DMS53 treated with DMSO at 0.1 percent for 48 hours (cell line): Measurements from ENCODE around the gene SMIM1.

Experiments used
- DNase-seq: peaks from one replicate; lab custom pipeline; 2025; ENCODE audit not compliant: unreplicated experiment; lab: John Stamatoyannopoulos, UW

Gene SMIM1

DNA sequence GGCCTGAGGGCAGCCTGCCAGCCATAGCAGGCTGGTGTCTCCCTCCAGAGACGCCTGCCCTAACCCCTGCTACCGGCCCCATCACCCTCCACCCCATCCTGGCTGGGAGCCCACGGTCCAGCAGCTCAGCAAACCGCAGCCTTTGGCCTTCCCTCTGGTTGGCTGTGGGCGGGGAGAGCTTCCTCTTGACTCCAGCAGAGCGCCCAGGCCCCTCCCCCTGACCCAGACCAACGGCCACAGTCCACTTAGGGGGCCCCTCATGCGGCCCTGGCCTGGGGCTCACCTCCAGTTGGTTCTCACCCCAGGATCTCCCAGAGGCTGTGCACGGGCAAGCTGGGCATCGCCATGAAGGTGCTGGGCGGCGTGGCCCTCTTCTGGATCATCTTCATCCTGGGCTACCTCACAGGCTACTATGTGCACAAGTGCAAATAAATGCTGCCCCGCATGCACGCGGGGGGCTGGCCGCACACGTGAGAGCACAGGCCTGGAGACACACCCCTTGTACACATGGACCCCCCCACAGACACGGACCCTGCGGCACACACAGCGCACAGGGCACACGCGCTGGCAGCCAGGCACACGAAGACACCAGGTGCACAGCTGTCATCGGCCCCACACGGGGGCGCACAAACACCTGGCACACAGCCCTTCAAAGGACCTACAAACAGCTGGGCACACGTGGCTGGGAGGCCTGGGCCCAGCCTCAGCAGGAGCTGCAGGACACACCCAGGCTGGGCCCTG is 3.1 kb downstream of the SMIM1 start:
- DNase-seq: peak; percentile 88

DNA sequence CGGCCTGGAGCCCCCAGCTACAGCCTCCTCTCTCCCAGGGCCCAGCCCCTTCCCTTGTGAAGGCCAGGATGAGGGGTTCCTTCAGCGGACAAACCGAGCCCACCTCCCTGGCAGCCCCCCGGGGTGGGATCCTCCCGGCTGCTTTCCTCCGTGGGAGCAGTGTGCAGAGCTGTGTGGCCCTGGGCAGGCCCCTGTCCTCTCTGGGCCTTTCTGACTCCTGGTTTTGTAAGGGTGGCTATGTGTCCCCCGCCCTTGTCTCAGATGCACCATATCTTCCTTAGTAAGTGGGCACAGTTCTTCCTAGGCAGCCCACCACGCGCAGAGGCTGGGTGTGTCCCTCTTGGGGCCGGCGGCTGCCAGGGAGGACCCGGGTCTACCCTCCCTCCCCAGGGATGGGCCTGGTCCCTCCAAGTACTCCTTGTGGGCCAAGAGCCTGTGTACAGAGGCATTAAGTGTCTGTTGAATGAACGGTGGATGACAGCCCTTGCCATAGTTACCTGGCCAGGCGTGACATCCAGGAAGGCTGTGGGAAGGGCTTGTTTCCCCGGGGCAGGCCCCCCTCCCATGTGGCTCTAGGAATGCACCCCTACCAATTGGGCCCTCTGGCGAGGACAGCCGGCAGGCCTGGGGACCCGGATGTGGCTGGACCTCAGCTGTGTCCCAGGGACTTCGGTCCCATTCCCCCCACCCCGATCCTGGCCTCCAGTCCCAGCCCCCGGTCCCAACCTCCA is 3.8 kb downstream of the SMIM1 start:
- peak; percentile 65 for DNase-seq

GRCh38 chr1:3777078-3777547 is 4.6 kb downstream of the SMIM1 start:
- DNase-seq: no peak

- DNase-seq: no peak
Measured at GRCh38 chr1:3777647-3778589, 5.4 kb downstream of the SMIM1 start.

DNA sequence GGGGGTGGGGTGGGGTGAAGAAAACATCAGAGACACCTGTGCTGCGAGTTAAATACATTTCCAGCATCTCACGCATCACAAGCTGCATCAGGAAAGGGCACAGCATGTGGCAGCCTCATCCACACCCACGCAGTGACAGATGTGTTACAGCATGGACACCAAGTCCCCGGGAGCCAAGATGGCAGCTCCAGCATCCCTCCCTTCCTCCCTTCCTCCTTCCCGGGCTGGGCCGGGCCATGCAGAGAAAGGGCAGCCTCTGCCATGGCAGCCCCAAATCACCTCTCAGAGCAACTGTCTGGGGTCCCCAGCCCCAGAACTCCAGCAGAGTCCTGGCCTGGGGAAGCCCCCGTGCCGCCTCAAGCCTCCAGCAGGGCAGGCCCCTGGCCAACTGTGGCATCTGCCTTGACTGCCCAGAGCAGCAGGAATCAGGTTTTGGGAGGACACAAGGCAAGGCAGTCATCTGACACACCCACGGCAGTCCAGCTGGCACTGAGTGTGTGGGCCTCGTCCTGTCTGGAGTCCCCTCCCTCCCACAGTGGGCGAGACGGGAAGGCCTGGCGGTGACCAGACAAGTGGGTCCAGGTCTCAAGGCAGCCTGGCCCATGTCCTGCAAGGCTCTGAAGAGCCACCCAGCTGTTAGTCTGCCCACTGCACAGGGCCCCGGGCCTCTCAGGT is 6.2 kb downstream of the SMIM1 start:
- DNase-seq: no peak

GRCh38 chr1:3779265-3779911 is 6.8 kb downstream of the SMIM1 start:
- DNase-seq: no peak

GRCh38 chr1:3779912-3780416 is 7.4 kb downstream of the SMIM1 start:
- DNase-seq: no peak

GRCh38 chr1:3780901-3781300 is 8.4 kb downstream of the SMIM1 start:
- DNase-seq: no peak

DNA sequence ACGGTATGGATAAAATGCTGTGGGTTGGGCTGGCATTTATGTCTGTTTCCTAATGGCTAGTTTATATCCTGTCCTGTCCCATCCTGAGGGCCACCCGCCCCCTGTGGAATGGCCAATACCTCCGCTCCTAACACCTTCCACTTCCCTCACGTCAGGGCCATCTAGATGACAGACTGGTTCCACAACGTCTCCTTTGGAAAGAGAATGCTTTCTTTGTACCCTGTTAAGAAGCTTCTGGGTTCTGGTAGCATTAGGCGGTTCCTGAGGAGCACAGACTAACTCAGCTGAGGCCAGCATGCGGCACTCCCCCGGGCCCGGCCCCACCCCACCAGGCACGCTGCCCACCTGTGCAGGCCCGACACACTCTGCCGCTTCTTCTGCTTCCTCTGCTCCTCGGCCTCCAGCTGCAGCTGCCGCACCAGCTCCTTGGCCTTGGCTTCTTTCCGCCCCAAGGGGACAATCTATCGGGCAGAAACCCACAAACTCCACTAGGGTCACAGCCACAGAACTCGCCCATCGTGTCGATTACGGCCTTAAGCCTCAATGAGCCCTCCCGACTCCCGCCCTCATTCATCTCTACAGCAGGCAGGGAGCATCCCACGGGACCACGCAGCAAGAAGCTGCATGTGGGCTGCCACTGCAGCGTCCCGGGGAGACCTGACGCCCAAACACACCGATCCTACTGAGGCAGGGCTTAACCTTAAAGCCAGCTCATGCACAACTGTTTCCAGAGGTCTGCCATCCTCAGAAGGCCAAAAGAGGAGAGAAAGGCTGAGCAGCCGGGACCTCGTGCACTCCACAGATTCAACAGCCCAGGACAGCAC is 11.3 kb downstream of the SMIM1 start:
- no peak for DNase-seq

DNA sequence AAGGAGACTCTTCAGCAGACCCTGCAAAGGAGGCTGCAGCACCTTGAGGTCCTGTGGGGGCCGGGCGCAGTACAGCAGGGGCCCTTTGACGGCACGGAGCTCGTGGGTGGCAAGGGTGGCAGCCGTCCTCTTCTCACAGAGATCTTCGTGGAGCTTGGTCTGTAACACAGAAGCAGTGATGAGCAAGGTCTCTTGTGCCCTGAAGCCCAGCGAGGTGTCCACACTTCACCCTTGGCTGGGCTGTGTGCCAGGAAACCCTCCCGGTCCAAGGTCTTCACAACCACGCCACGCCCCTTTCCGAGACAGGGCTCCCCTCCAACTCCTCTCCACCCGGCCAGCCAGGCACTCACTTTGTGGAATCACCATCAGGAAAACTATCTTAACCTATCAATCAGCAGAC is 12.5 kb downstream of the SMIM1 start:
- no peak for DNase-seq

GRCh38 chr1:3785456-3786157 is 13.1 kb downstream of the SMIM1 start:
- DNase-seq: peak; percentile 30

DNA sequence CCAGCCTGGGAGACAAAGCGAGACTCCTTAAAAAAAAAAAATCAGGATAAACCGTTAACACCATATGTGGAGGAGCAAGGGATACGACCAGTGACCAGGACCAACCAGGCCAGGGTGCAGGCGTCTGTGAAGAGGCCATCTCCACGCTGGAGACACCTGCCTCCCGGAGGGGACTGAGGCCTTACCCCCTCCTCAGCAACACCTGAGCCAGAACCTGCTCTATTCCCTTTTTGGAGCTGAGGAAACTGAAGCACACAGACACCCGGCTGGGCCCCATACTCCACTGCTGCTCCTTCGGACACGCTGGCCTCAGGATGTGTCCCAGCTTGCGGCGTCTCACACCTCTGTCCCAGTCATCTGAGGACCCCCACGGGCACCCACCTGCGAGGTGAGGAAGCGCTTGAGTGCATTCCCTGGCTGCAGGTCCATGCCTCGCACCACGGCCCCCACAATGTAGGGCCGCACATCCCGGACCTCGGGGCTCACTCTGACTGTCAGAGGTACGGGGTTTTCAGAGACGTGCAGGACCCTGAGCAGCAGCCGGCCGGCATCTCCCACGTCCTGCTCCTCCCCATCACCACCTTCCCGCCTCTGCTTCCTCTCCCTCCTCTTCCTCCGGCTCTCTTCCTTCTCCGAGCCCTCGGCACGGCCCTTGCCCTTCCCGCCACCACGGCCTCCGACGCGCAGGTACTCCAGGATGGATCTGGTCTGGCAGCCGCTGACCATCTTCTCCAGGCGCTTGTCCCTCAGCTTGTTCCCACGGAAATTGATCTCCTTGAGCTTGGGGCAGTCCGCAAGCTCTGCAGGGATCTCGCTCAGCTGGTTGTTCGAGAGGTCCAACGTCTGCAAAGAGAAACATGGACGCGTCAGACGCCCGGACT is 14.2 kb downstream of the SMIM1 start:
- no peak for DNase-seq

DNA sequence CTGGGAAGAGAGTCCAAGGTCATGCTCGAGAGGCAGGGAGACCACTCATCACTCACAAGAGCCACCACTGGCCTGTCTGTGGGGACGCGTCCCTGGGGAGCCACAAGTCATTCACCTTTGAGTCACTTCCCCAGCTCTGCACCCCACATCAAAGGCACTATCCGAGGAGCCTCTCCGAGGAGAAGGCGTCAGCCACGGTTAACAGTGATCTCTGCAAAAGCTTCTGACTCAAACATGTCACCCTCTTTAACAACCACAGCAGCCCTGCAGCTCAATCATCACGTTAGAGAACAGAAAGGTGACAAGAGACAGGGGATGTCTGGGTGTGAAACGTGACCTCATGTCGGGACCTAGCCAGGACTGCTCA is 14.8 kb downstream of the SMIM1 start:
- DNase-seq: no peak

DNA sequence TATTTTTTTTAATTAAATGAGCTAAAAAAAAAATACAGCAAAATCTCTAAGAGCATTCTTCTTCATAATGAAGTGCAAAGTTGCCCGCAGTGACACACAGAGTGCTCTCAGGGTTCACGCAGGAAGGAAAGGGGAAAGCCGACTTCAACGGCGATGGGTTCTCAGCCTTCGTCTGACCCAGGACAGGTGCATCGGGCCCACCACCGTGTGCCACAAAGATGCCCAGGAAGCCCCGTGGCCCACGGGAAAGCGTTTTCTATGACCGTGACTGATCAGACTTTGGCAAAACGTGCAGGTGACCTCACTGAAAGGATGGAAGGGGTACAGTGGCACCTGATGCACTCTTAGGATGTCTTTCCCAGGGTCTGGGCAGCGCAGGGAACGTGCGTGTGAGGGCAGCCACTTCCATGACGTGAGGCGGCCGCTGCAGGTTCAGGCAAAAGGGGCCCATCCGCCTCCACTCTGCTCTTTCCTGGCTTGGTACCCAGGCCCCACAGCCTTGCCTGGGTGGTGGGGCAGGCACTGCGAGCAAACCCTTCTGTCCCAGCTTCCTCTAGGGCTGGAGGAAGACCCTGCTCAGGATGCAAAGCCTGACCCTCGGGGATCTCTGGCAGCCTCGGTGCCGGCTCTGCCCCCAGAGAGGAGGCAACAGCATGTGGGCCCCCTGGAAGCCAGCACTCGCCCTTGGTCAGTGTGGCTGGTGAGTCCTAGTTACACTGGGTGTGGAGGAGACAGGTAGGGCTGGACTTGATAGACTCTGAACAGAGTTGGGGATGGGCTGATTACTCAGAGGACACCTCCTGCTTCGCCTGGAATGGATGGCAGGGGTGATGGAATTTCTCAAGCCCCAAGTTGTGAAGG is 15.4 kb downstream of the SMIM1 start:
- DNase-seq: no peak

DNA sequence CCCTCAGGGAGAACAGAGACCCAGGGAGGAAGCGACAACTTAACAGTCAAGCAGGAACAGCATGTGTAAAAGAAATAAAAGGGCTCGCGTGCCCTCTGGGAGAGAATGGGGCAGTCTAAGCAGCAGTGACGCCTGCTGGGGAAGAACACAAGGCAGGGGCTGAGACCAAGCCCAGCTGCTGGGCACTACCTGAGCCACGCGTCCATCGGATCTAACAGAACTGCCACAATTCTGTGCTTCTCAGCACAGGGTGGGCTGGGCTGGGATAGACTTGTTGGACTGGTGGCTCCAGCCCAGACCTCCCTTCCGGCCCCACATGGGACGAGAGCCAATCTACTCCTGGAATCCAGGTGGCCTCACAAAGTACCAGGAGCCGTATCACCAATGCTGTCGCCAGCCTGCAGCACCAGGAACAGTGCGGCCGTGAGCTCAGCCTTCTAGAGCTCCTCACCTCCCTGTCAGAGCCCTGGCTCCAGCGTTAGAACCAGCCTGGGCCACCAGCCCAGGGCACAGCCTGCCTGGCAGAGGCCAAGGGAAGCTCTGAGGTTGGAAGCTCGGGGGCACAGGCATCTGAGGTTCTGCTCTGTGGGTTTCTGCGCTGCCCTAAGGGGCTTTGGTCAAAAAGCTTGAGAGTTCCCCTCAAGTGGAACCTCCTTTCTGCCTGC is 16.3 kb downstream of the SMIM1 start:
- no peak for DNase-seq
